Measurements from ENCODE around the gene COIL.

Gene COIL

DNA sequence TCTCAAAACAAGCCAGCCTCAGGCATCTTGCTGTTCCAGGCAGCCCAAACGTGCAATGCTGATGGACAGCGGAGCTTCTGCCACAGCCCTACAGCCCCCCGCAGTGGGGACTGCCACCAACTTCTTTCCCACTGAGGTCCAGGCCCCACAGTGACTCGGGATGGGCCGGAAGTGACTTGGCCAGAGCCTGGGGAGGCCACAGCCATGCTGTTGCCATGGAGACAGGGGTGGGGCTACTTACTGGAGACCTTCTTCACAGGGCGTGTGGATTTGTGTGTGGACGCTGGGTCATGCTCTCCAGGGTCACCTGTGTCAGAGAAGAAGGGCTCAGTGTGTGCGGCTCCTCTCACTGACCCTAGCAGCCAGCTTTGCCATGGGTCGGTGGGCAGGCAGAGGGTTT lies 62.0 kb downstream of the COIL start:
- Histone ChIP-seq H3K4me3 (replicated peaks; ENCODE audit: low read depth, low read length) (no peak overlapping the region), H3K36me3 (ENCODE audit: control insufficient read depth, insufficient read depth, low read length) (peaks cover 62% of the 10 kb centered on the region), H3K27me3 (replicated peaks; ENCODE audit: control insufficient read depth, insufficient read depth, low read length) (no peaks in the 10 kb centered on the region)
- TF ChIP-seq, protein P1, sequence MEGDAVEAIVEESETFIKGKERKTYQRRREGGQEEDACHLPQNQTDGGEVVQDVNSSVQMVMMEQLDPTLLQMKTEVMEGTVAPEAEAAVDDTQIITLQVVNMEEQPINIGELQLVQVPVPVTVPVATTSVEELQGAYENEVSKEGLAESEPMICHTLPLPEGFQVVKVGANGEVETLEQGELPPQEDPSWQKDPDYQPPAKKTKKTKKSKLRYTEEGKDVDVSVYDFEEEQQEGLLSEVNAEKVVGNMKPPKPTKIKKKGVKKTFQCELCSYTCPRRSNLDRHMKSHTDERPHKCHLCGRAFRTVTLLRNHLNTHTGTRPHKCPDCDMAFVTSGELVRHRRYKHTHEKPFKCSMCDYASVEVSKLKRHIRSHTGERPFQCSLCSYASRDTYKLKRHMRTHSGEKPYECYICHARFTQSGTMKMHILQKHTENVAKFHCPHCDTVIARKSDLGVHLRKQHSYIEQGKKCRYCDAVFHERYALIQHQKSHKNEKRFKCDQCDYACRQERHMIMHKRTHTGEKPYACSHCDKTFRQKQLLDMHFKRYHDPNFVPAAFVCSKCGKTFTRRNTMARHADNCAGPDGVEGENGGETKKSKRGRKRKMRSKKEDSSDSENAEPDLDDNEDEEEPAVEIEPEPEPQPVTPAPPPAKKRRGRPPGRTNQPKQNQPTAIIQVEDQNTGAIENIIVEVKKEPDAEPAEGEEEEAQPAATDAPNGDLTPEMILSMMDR (IDR thresholded peaks at IDR 0.05; ENCODE audit: insufficient read depth, low read length, poor library complexity, severe bottlenecking): no peak
- no peak for DNase-seq (ENCODE audit: extremely low read depth, insufficient read length)

DNA sequence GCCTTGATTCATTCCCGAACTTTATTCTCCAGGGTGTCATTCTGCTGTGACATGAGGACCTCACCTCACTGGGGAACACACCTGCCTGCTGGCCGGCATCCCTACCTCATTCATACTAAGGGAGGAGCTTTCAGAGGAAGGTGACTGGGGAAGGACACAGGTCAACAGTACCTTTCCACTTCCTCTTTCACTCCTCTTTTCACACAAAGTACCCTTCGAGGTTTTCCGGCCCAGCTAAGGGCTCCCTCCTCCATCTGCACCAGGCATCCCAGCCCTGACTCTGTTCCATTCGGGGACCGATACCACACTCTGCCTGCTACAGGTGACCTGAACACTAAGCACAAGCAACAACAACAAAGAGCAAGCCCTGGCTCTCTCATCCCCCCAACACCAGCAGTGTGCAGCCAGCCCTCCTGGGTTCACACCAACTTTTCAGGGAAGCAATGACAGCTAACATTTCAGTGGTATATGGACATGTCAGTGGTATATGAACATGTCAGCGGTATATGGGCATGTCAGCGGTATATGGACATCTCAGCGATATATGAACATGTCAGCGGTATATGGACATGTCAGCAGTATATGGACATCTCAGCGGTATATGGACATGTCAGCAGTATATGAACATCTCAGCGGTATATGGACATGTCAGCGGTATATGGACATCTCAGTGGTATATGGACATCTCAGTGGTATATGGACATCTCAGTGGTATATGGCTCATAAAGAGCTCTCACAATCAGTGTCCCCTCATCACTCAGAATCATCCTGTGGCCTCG lies 63.0 kb downstream of the COIL start:
- DNase-seq (ENCODE audit: extremely low read depth, insufficient read length): no peak
- H3K36me3 ChIP-seq (ENCODE audit: control insufficient read depth, insufficient read depth, low read length): peaks cover 70% of the 10 kb centered on the region

DNA sequence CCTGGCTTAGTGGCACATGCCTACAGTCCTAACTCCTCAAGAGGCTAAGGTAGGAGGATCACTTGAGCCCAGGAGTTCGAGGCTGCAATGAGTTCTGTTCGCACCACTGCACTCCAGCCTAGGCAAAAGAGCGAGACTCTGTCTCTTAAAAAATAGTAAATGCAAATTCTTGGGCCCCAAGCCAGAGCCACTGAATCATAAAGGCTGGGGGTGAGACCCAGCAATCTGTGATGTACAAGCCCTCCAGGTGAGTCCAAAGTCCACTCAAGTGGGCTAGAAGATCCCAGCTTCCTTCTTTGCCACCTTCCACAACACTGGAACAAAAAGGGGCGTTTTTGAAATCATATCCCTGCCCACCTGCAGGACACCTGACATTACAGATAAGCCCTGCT lies 63.9 kb downstream of the COIL start:
- DNase-seq (ENCODE audit: extremely low read depth, insufficient read length): no peak
- TF ChIP-seq, protein P1 (IDR thresholded peaks at IDR 0.05; ENCODE audit: insufficient read depth, low read length, poor library complexity, severe bottlenecking): no peak
- H3K4me3 ChIP-seq (replicated peaks; ENCODE audit: low read depth, low read length): no peak overlapping the region
- H3K36me3 ChIP-seq (ENCODE audit: control insufficient read depth, insufficient read depth, low read length): peaks cover 69% of the 10 kb centered on the region
- H3K27me3 ChIP-seq (replicated peaks; ENCODE audit: control insufficient read depth, insufficient read depth, low read length): no peaks in the 10 kb centered on the region

More for the DNA sequence above, 63.0 kb downstream of the COIL start:
- H3K27me3 ChIP-seq (replicated peaks; ENCODE audit: control insufficient read depth, insufficient read depth, low read length): no peaks in the 10 kb centered on the region
- TF ChIP-seq, protein P1 (IDR thresholded peaks at IDR 0.05; ENCODE audit: insufficient read depth, low read length, poor library complexity, severe bottlenecking): no peak
- H3K4me3 ChIP-seq (replicated peaks; ENCODE audit: low read depth, low read length): no peak overlapping the region

DNA sequence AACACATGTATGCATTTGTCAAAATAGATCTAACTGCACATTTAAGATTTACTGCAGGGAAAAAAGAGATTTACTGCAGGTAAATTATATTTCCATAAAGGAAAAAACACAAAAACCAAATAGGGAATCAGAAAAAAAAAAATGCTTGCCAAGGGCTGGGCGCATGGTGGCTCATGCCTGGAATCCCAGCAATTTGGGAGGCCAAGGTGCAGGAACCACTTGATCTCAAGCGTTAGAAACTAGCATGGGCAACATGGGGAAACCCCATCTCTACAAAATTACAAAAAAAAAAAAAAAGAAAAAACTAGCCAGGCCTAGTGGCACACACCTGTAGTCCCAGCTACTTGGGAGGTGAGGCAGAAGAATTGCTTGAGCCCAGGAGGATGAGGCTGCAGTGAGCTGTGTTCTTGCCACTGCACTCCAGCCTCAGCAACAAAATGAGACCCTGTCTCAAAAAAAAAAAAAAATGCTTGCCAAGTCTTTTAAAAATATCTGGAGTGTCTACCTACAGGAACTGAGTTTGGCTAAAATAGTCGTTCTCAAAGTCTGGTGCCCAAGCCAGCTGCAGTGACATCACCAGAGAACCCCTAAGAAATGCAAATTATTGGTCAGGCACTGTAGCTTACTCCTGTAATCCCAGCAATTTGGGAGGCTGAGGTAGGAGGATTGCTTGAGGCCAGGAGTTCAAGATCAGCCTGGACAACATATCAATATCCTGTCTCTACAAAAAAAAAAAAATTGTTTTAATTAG lies 64.5 kb downstream of the COIL start:
- no peaks in the 10 kb centered on the region for H3K27me3 ChIP-seq (replicated peaks; ENCODE audit: control insufficient read depth, insufficient read depth, low read length)
- no peak for DNase-seq (ENCODE audit: extremely low read depth, insufficient read length)
- H3K4me3 ChIP-seq (replicated peaks; ENCODE audit: low read depth, low read length): no peak overlapping the region
- TF ChIP-seq, protein P1 (IDR thresholded peaks at IDR 0.05; ENCODE audit: insufficient read depth, low read length, poor library complexity, severe bottlenecking): no peak
- H3K36me3 ChIP-seq (ENCODE audit: control insufficient read depth, insufficient read depth, low read length): peaks cover 69% of the 10 kb centered on the region

DNA sequence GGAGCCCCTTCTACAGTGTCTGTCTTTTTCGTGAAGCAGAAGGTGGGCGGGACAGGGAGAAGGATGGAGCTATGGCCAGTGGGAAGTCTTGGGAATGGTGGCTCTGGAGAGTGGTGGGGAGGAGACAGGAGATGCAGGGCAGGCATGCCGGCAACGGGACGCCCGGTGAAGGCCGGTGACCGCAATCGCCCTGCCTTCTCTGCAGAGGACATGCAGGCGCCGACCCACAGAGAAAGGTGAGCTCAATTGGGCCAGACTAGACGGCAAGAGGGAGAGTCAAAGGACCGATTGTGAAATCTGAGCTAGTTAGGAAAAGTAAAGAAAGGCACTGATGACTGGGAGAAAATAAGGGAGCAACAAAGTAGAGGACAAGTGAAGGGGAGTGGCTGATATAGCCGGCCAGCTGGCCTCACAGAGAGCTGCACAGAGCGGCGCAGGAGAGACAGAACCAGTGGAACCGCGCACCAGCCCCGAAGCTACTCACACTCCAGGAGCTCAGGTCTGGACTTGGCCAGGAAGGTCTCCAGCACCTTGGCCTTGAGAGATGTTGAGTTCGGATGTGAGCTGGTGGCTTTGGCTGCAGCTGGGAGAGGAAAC lies 65.9 kb downstream of the COIL start:
- Histone ChIP-seq H3K27me3 (replicated peaks; ENCODE audit: control insufficient read depth, insufficient read depth, low read length) (no peaks in the 10 kb centered on the region), H3K36me3 (ENCODE audit: control insufficient read depth, insufficient read depth, low read length) (peaks cover 72% of the 10 kb centered on the region)
- TF ChIP-seq, protein P1 (IDR thresholded peaks at IDR 0.05; ENCODE audit: insufficient read depth, low read length, poor library complexity, severe bottlenecking): no peak

More for the DNA sequence above, 65.9 kb downstream of the COIL start:
- no peak overlapping the region for H3K4me3 ChIP-seq (replicated peaks; ENCODE audit: low read depth, low read length)
- DNase-seq (ENCODE audit: extremely low read depth, insufficient read length): no peak

Data from GM06990 (cell line).